Hepatocyte (in vitro differentiated cells): ENCODE results near the gene KIRREL3. TPM values are rescaled to one million over a fixed set of nuclear protein-coding genes. Genes with fewer than 3 reads are reported as not detected.

Experiments used
- DNase-seq: peaks from one replicate; pipeline ENCODE4 v3.0.0-alpha.2; 2016; ENCODE audit warnings: low spot score
- H2AFZ ChIP-seq: fragments of 200-600 bp; sonication (generic); 2 replicates; pipeline ENCODE4 v1.6.0; 2016; ENCODE audit warnings: antibody characterized with exemption, mild to moderate bottlenecking
- H3K27ac ChIP-seq: fragments of 200-600 bp; sonication (generic); 2 replicates; pipeline ENCODE4 v1.5.1; 2016; ENCODE audit warnings: mild to moderate bottlenecking
- H3K27me3 ChIP-seq: fragments of 200-600 bp; sonication (generic); 2 replicates; pipeline ENCODE4 v1.6.1; 2016
- H3K36me3 ChIP-seq: fragments of 200-600 bp; sonication (generic); replicated peaks from 2 replicates; pipeline ENCODE4 v1.5.1; 2016; ENCODE audit warnings: low read depth; ENCODE audit not compliant: insufficient read depth
- H3K4me1 ChIP-seq: fragments of 200-600 bp; sonication (generic); 2 replicates; pipeline ENCODE4 v1.5.1; 2016; ENCODE audit warnings: mild to moderate bottlenecking, moderate library complexity; ENCODE audit not compliant: insufficient read depth
- H3K4me2 ChIP-seq: fragments of 200-600 bp; sonication (generic); 2 replicates; pipeline ENCODE4 v1.6.0; 2016
- H3K4me3 ChIP-seq: fragments of 200-600 bp; sonication (generic); 2 replicates; pipeline ENCODE4 v1.5.1; 2016; ENCODE audit warnings: mild to moderate bottlenecking
- H3K79me2 ChIP-seq: fragments of 200-600 bp; sonication (generic); 2 replicates; pipeline ENCODE4 v1.6.0; 2017; ENCODE audit warnings: mild to moderate bottlenecking
- H3K9me2 ChIP-seq: fragments of 200-600 bp; sonication (generic); replicated peaks from 2 replicates; pipeline ENCODE4 v1.6.0; 2017; ENCODE audit warnings: mild to moderate bottlenecking; ENCODE audit not compliant: insufficient read depth
- H3K9me3 ChIP-seq: fragments of 200-600 bp; sonication (generic); 2 replicates; pipeline ENCODE4 v1.5.1; 2016; ENCODE audit warnings: low read depth, mild to moderate bottlenecking
- H4K20me1 ChIP-seq: fragments of 200-600 bp; sonication (generic); 2 replicates; pipeline ENCODE4 v1.6.0; 2016; ENCODE audit warnings: mild to moderate bottlenecking; ENCODE audit not compliant: insufficient read depth, poor library complexity, severe bottlenecking
- CTCF ChIP-seq: fragments of 200-600 bp; sonication (generic); IDR thresholded peaks from 2 replicates; pipeline ENCODE4 v1.5.1; 2016; ENCODE audit warnings: antibody characterized with exemption, mild to moderate bottlenecking; ENCODE audit not compliant: poor library complexity
- EZH2 ChIP-seq: fragments of 200-600 bp; sonication (generic); IDR thresholded peaks from 2 replicates; pipeline ENCODE4 v1.6.1; 2016; ENCODE audit warnings: antibody characterized with exemption, mild to moderate bottlenecking, borderline replicate concordance
- EZH2phosphoT487 ChIP-seq: fragments of 200-600 bp; sonication (generic); IDR thresholded peaks from one replicate; pipeline ENCODE4 v1.6.1; 2018; ENCODE audit warnings: antibody characterized with exemption, mild to moderate bottlenecking, low read depth, moderate library complexity; ENCODE audit not compliant: unreplicated experiment, severe bottlenecking
- WGBS: methylation state at CpG from one replicate; pipeline ENCODE4 v1.1.6; 2016; ENCODE audit warnings: low lambda C conversion rate; ENCODE audit errors: missing lambda C conversion rate; 5-methylcytosine and 5-hydroxymethylcytosine counted together
- polyA plus RNA-seq: library from polyadenylated mRNA; unstranded; fragments of >200 nt; fragmentation: Nextera tagmentation; extraction: Ambion mirVana; gene quantifications from 2 replicates; pipeline ENCODE4 v1.2.1, GENCODE V29; 2016
- total RNA-seq: library from RNA; depleted of rRNA; stranded (reverse); fragments of >200 nt; gene quantifications from 2 replicates; pipeline ENCODE4 v1.2.3, GENCODE V29; 2014

KIRREL3 gene
- total and polyA plus RNA-seq, 2 experiments from 2014 or later: 0.33 to 0.86 TPM

- Histone ChIP-seq H2AFZ (no peak overlapping the region), H4K20me1 (no peaks in the 10 kb centered on the region), H3K27me3 (no peaks in the 10 kb centered on the region), H3K79me2 (no peaks in the 10 kb centered on the region), H3K9me2 (no peaks in the 10 kb centered on the region), H3K4me2 (no peak overlapping the region), H3K36me3 (no peaks in the 10 kb centered on the region), H3K4me3 (no peak overlapping the region), H3K4me1 (no peaks in the 10 kb centered on the region), H3K27ac (no peak overlapping the region), H3K9me3 (no peaks in the 10 kb centered on the region)
- 85% methylated on average over 10 of the region's 10 CpGs for WGBS
- no peak for DNase-seq
- no peak for TF ChIP-seq CTCF
Observed at GRCh38 chr11:126630893-126631798, 369.4 kb downstream of the KIRREL3 start.

- no peaks in the 10 kb centered on the region for H3K27me3 ChIP-seq
- H3K9me3 ChIP-seq: no peaks in the 10 kb centered on the region
- no peaks in the 10 kb centered on the region for H3K9me2 ChIP-seq
- H3K36me3 ChIP-seq: no peaks in the 10 kb centered on the region
- H3K4me1 ChIP-seq: no peaks in the 10 kb centered on the region
- H3K27ac ChIP-seq: no peak overlapping the region
- H3K4me3 ChIP-seq: no peak overlapping the region
- WGBS: 90% methylated on average over 3 of the region's 3 CpGs
- no peaks in the 10 kb centered on the region for H3K79me2 ChIP-seq
- H2AFZ ChIP-seq: no peak overlapping the region
- H3K4me2 ChIP-seq: no peak overlapping the region
- no peak for DNase-seq
- H4K20me1 ChIP-seq: no peaks in the 10 kb centered on the region
- TF ChIP-seq CTCF (no peak), EZH2phosphoT487 (no peak), EZH2 (no peak)
Observed at GRCh38 chr11:126630488-126630887, 370.1 kb downstream of the KIRREL3 start.

- no peak for TF ChIP-seq EZH2phosphoT487
- TF ChIP-seq EZH2: no peak
- TF ChIP-seq CTCF: no peak
- H3K4me3 ChIP-seq: no peak overlapping the region
- H3K9me2 ChIP-seq: no peaks in the 10 kb centered on the region
- H3K27ac ChIP-seq: no peak overlapping the region
- H3K27me3 ChIP-seq: peaks cover under 1% of the 10 kb centered on the region
- H3K4me1 ChIP-seq: no peaks in the 10 kb centered on the region
- no peak overlapping the region for H3K4me2 ChIP-seq
- no peak for DNase-seq
- WGBS: 69% methylated on average over 13 of the region's 13 CpGs
- H3K79me2 ChIP-seq: no peaks in the 10 kb centered on the region
- H3K36me3 ChIP-seq: no peaks in the 10 kb centered on the region
- H4K20me1 ChIP-seq: no peaks in the 10 kb centered on the region
- no peaks in the 10 kb centered on the region for H3K9me3 ChIP-seq
- H2AFZ ChIP-seq: no peak overlapping the region
Observed at GRCh38 chr11:126628790-126629621, 371.6 kb downstream of the KIRREL3 start.
